ENCODE measurements around the gene ACO2. TPM values are rescaled to one million over a fixed set of nuclear protein-coding genes. Genes with fewer than 3 reads are reported as not detected.

The ACO2 gene
- polyA plus RNA-seq, 3 donors, result 119 to 147 (median 145) TPM

GRCh38 chr22:41575533-41575932 lies 106.6 kb downstream of the ACO2 start:
- DNase-seq (ENCODE audit: extremely low read depth in 1 of 11, low read depth in 9 of 11, low spot score in 4 of 11), result no peak

- DNase-seq (ENCODE audit: extremely low read depth in 1 of 11, low read depth in 9 of 11, low spot score in 4 of 11), result peak in 1 of 11 donors; percentile 43
Observed at GRCh38 chr22:41576877-41577276, 108.0 kb downstream of the ACO2 start.

- no peak for DNase-seq (ENCODE audit: extremely low read depth in 1 of 11, low read depth in 9 of 11, low spot score in 4 of 11)
Observed at GRCh38 chr22:41578114-41578513, 109.2 kb downstream of the ACO2 start.

Other genes starting within 250 kb of the ACO2 start
- 1 to 10 TPM; 2.5 to 4.3 (median 3.4) TPM for gene CHADL, start 228.2 kb upstream of the ACO2 start, polyA plus RNA-seq (ENCODE audit: insufficient read length in 3 of 3)
- gene RANGAP1, start 182.9 kb upstream of the ACO2 start, polyA plus RNA-seq (ENCODE audit: insufficient read length in 3 of 3), result 10 to 100 TPM; 45.7 to 59.3 (median 56.0) TPM
- 10 to 100 TPM; 71.3 to 99.4 (median 94.7) TPM for gene ZC3H7B, start 167.6 kb upstream of the ACO2 start, polyA plus RNA-seq (ENCODE audit: insufficient read length in 3 of 3)
- 10 to 100 TPM; 15.1 to 18.1 (median 17.2) TPM for gene TEF, start 87.2 kb upstream of the ACO2 start, polyA plus RNA-seq (ENCODE audit: insufficient read length in 3 of 3)
- gene TOB2, start 22.3 kb upstream of the ACO2 start, polyA plus RNA-seq (ENCODE audit: insufficient read length in 3 of 3), result 10 to 100 TPM; 52.6 to 68.9 (median 55.0) TPM
- 10 to 100 TPM; 43.9 to 57.0 (median 47.4) TPM for gene PHF5A, start 425 bp upstream of the ACO2 start, polyA plus RNA-seq (ENCODE audit: insufficient read length in 3 of 3)
- gene POLR3H, start 75.4 kb downstream of the ACO2 start, polyA plus RNA-seq (ENCODE audit: insufficient read length in 3 of 3), result 10 to 100 TPM; 26.9 to 34.1 (median 30.4) TPM
- 1 to 10 TPM; 5.0 to 8.6 (median 8.4) TPM for gene CSDC2, start 91.9 kb downstream of the ACO2 start, polyA plus RNA-seq (ENCODE audit: insufficient read length in 3 of 3)
- gene PMM1, start 120.7 kb downstream of the ACO2 start, polyA plus RNA-seq (ENCODE audit: insufficient read length in 3 of 3), result 10 to 100 TPM; 50.7 to 63.0 (median 57.8) TPM
- 10 to 100 TPM; 25.0 to 33.6 (median 26.7) TPM for gene DESI1, start 151.9 kb downstream of the ACO2 start, polyA plus RNA-seq (ENCODE audit: insufficient read length in 3 of 3)
- gene XRCC6, start 152.2 kb downstream of the ACO2 start, polyA plus RNA-seq (ENCODE audit: insufficient read length in 3 of 3), result 100 to 1,000 TPM; 360 to 429 (median 389) TPM
- 100 to 1,000 TPM; 129 to 161 (median 151) TPM for gene SNU13, start 219.8 kb downstream of the ACO2 start, polyA plus RNA-seq (ENCODE audit: insufficient read length in 3 of 3)
- gene MEI1, start 230.4 kb downstream of the ACO2 start, polyA plus RNA-seq (ENCODE audit: insufficient read length in 3 of 3), result 1 to 10 TPM; 2.2 to 2.6 (median 2.5) TPM

Measured in renal cortex interstitium (tissue), 11 donors.